ENCODE results near the gene ORAI3. TPM values are rescaled to one million over a fixed set of nuclear protein-coding genes. Genes with fewer than 3 reads are reported as not detected.

Gene ORAI3
- total and polyA plus RNA-seq, 2 of the 13 experiments (the other 11 are each of a cell fraction or from before 2014, with no cell fraction given) = 11.4 to 32.0 TPM

GRCh38 chr16:30956601-30957455 lies 8.0 kb downstream of the ORAI3 start (continued):
- TF ChIP-seq ZC3H4 (CRISPR knock-in tag; IDR thresholded peaks at IDR 0.05; ENCODE audit: borderline replicate concordance) (0 out of 2 replicates have a peak, but pooled peaks have one; percentile 66), CENPX (CRISPR knock-in tag; IDR thresholded peaks at IDR 0.05) (no peak), ZEB1 (IDR thresholded peaks at IDR 0.05; ENCODE audit: insufficient replicate concordance, low read depth) (peak; percentile 84), ZNF816 (CRISPR knock-in tag; IDR thresholded peaks at IDR 0.05; ENCODE audit: borderline replicate concordance) (0 out of 2 replicates have a peak, but pooled peaks have one; percentile 71), ZNF264 (CRISPR knock-in tag; IDR thresholded peaks at IDR 0.05) (peak; percentile 56; the same call in 1 of the 2 replicates), BCL3 (CRISPR knock-in tag; IDR thresholded peaks at IDR 0.05) (no peak; the same call in 1 of the 2 replicates), BCL6 (CRISPR knock-in tag; IDR thresholded peaks at IDR 0.05) (no peak), SKIL (CRISPR knock-in tag; IDR thresholded peaks at IDR 0.05; ENCODE audit: borderline replicate concordance) (no peak), ARID3A (IDR thresholded peaks at IDR 0.05; ENCODE audit: low read depth, low read length) (no peak; the same call in 1 of the 2 replicates), CREBL2 (CRISPR knock-in tag; IDR thresholded peaks at IDR 0.05; ENCODE audit: borderline replicate concordance) (no peak), HINFP (CRISPR knock-in tag; IDR thresholded peaks at IDR 0.05; ENCODE audit: low read depth) (0 out of 2 replicates have a peak, but pooled peaks have one; percentile 4), KAT8 (CRISPR knock-in tag; IDR thresholded peaks at IDR 0.05) (no peak; the same call in 1 of the 2 replicates), KDM2A (CRISPR knock-in tag; IDR thresholded peaks at IDR 0.05; ENCODE audit: borderline replicate concordance, low read depth) (no peak), SYNCRIP (IDR thresholded peaks at IDR 0.05; ENCODE audit: insufficient read depth, low read depth, low read length) (no peak), ATAD3A (CRISPR knock-in tag; IDR thresholded peaks at IDR 0.05) (no peak), ZNF337 (CRISPR knock-in tag; IDR thresholded peaks at IDR 0.05; ENCODE audit: borderline replicate concordance, low read depth) (no peak), USF2 (IDR thresholded peaks at IDR 0.05; ENCODE audit: low read depth, low read length) (no peak), USF2 (CRISPR knock-in tag; IDR thresholded peaks at IDR 0.05; ENCODE audit: borderline replicate concordance) (no peak)
